HEK293 (cell line): ENCODE measurements around the gene AARS2.
A peak's percentile ranks its signal among the peaks of the same experiment; 100 is the strongest.

Source experiments
- CTCF ChIA-PET: fragments of 350-600 bp; formaldehyde crosslinking; extraction: SDS; loops from one replicate; lab custom pipeline; 2021; ENCODE audit warnings: antibody characterized with exemption; lab: Yijun Ruan, JAX
- POLR2A ChIA-PET: fragments of 300-600 bp; formaldehyde crosslinking; extraction: SDS; loops from one replicate; lab custom pipeline; 2020; ENCODE audit warnings: antibody characterized with exemption, inconsistent platforms; lab: Yijun Ruan, JAX
- H3K27ac ChIP-seq: fragments of 200-500 bp; sonication (Bioruptor generic); 2 replicates; pipeline ENCODE4 v1.5.1; 2014; ENCODE audit warnings: low read depth, low read length, control low read depth, inconsistent platforms; ENCODE audit errors: extremely low read depth
- H3K36me3 ChIP-seq, 2 experiments: fragments of 200-500 bp in 1 of 2; sonication (Bioruptor generic) in 1 of 2; 1 replicate in 1 of 2; 2 replicates in 1 of 2; pipeline ENCODE4 v1.5.1; 2014 to 2017; ENCODE audit warnings: inconsistent platforms in 2 of 2, low read length in 2 of 2; ENCODE audit not compliant: control insufficient read depth in 2 of 2, insufficient read depth in 1 of 2
- H3K4me1 ChIP-seq: fragments of 200-500 bp; sonication (Bioruptor generic); 2 replicates; pipeline ENCODE4 v1.5.1; 2014; ENCODE audit warnings: mild to moderate bottlenecking, low read length, inconsistent platforms; ENCODE audit not compliant: control insufficient read depth, insufficient read depth
- H3K4me3 ChIP-seq: 2 replicates; pipeline ENCODE4 v1.5.1; 2011; ENCODE audit warnings: low read depth, mild to moderate bottlenecking, control low read depth, low read length, moderate library complexity
- H3K9me3 ChIP-seq: fragments of 200-500 bp; sonication (Bioruptor generic); 2 replicates; pipeline ENCODE4 v1.5.1; 2014; ENCODE audit warnings: low read depth, low read length, inconsistent platforms; ENCODE audit not compliant: control insufficient read depth, insufficient read depth
- BCL11A ChIP-seq: fragments of 450-650 bp; formaldehyde crosslinking; IDR thresholded peaks from 2 replicates; pipeline ENCODE4 v1.5.1; 2016; ENCODE audit warnings: low read depth, missing biosample characterization, missing genetic modification characterization
- EGR2 ChIP-seq: fragments of 450-650 bp; formaldehyde crosslinking; IDR thresholded peaks from 2 replicates; pipeline ENCODE4 v1.5.1; 2016; ENCODE audit warnings: low read depth, missing biosample characterization, missing genetic modification characterization
- FEZF1 ChIP-seq: fragments of 450-650 bp; formaldehyde crosslinking; IDR thresholded peaks from 2 replicates; pipeline ENCODE4 v1.5.1; 2016; ENCODE audit warnings: missing biosample characterization, missing genetic modification characterization
- GLIS1 ChIP-seq: fragments of 450-650 bp; formaldehyde crosslinking; IDR thresholded peaks from 2 replicates; pipeline ENCODE4 v1.5.1; 2016; ENCODE audit warnings: missing biosample characterization, missing genetic modification characterization
- GLIS2 ChIP-seq: fragments of 450-650 bp; formaldehyde crosslinking; IDR thresholded peaks from 2 replicates; pipeline ENCODE4 v1.5.1; 2016; ENCODE audit warnings: missing biosample characterization, missing genetic modification characterization
- KLF1 ChIP-seq: fragments of 450-650 bp; formaldehyde crosslinking; IDR thresholded peaks from 2 replicates; pipeline ENCODE4 v1.5.1; 2016; ENCODE audit warnings: missing biosample characterization, missing genetic modification characterization
- KLF10 ChIP-seq: fragments of 450-650 bp; IDR thresholded peaks from 2 replicates; pipeline ENCODE4 v1.5.1; 2018; ENCODE audit warnings: missing biosample characterization, mild to moderate bottlenecking, missing genetic modification characterization
- KLF7 ChIP-seq: fragments of 450-650 bp; formaldehyde crosslinking; IDR thresholded peaks from 2 replicates; pipeline ENCODE4 v1.5.1; 2016; ENCODE audit warnings: missing biosample characterization, missing genetic modification characterization, borderline replicate concordance
- PRDM6 ChIP-seq: fragments of 450-650 bp; formaldehyde crosslinking; IDR thresholded peaks from 2 replicates; pipeline ENCODE4 v1.5.1; 2017; ENCODE audit warnings: missing biosample characterization, missing genetic modification characterization
- SCRT1 ChIP-seq: fragments of 450-650 bp; formaldehyde crosslinking; IDR thresholded peaks from 2 replicates; pipeline ENCODE4 v1.5.1; 2016; ENCODE audit warnings: missing biosample characterization, missing genetic modification characterization, borderline replicate concordance
- SCRT2 ChIP-seq: fragments of 450-650 bp; formaldehyde crosslinking; IDR thresholded peaks from 2 replicates; pipeline ENCODE4 v1.5.1; 2016; ENCODE audit warnings: missing biosample characterization, missing genetic modification characterization
- SP2 ChIP-seq: fragments of 450-650 bp; formaldehyde crosslinking; IDR thresholded peaks from 2 replicates; pipeline ENCODE4 v1.5.1; 2016; ENCODE audit warnings: missing biosample characterization, missing genetic modification characterization
- ZFHX2 ChIP-seq: fragments of 450-650 bp; formaldehyde crosslinking; conservative IDR thresholded peaks from 2 replicates; pipeline ENCODE4 v1.5.1; 2016; ENCODE audit warnings: missing biosample characterization, missing genetic modification characterization
- ZFP3 ChIP-seq: fragments of 450-650 bp; formaldehyde crosslinking; IDR thresholded peaks from 2 replicates; pipeline ENCODE4 v1.5.1; 2016; ENCODE audit warnings: low read depth, missing biosample characterization, missing genetic modification characterization
- ZNF175 ChIP-seq: fragments of 450-650 bp; formaldehyde crosslinking; IDR thresholded peaks from 2 replicates; pipeline ENCODE4 v1.5.1; 2016; ENCODE audit warnings: missing biosample characterization, missing genetic modification characterization
- ZNF26 ChIP-seq: fragments of 450-650 bp; formaldehyde crosslinking; IDR thresholded peaks from 2 replicates; pipeline ENCODE4 v1.5.1; 2016; ENCODE audit warnings: missing biosample characterization, missing genetic modification characterization
- ZNF398 ChIP-seq: fragments of 450-650 bp; formaldehyde crosslinking; IDR thresholded peaks from 2 replicates; pipeline ENCODE4 v1.5.1; 2017; ENCODE audit warnings: missing biosample characterization, missing genetic modification characterization
- ZNF426 ChIP-seq: fragments of 450-650 bp; formaldehyde crosslinking; IDR thresholded peaks from 2 replicates; pipeline ENCODE4 v1.5.1; 2017; ENCODE audit warnings: missing biosample characterization, missing genetic modification characterization, mild to moderate bottlenecking, inconsistent platforms, moderate library complexity
- ZNF600 ChIP-seq: fragments of 450-650 bp; formaldehyde crosslinking; IDR thresholded peaks from 2 replicates; pipeline ENCODE4 v1.5.1; 2016; ENCODE audit warnings: missing biosample characterization, missing genetic modification characterization
- ZNF677 ChIP-seq: fragments of 450-650 bp; IDR thresholded peaks from 2 replicates; pipeline ENCODE4 v1.5.0; 2018; ENCODE audit warnings: missing biosample characterization, mild to moderate bottlenecking, missing genetic modification characterization, moderate library complexity
- ZSCAN4 ChIP-seq: fragments of 450-650 bp; formaldehyde crosslinking; IDR thresholded peaks from 2 replicates; pipeline ENCODE4 v1.5.1; 2017; ENCODE audit warnings: missing biosample characterization, missing genetic modification characterization

AARS2 gene

GRCh38 chr6:44264154-44265006, 48.8 kb downstream of the AARS2 start (continued):
- TF ChIP-seq ZNF26 (tag by site-specific recombination): no peak
- no peak for TF ChIP-seq KLF10
- no peak for TF ChIP-seq ZNF600 (tag by site-specific recombination)
- TF ChIP-seq PRDM6 (tag by site-specific recombination): no peak
- no peak for TF ChIP-seq KLF1 (tag by site-specific recombination)
- peak; percentile 92 for TF ChIP-seq SCRT1
- no peak for TF ChIP-seq BCL11A (tag by site-specific recombination)
- TF ChIP-seq FEZF1 (tag by site-specific recombination): no peak; the same call in 1 of the 2 replicates
- no peak for TF ChIP-seq KLF7 (tag by site-specific recombination)
- TF ChIP-seq ZNF426 (tag by site-specific recombination): no peak
- no peak for TF ChIP-seq ZSCAN4 (tag by site-specific recombination)
- TF ChIP-seq SCRT2 (tag by site-specific recombination): peak; percentile 99

GRCh38 chr6:44263354-44264100, 49.6 kb downstream of the AARS2 start:
- POLR2A ChIA-PET: interaction anchor here (0.6 to 2.2 kb wide), 3 partner anchors 11 to 50 kb away, joined by 3 to 15 read pairs (median 4); partner anchors contain the start of genes AARS2 and HSP90AB1
- CTCF ChIA-PET: interaction anchor here (0.6 to 2.6 kb wide), 6 partner anchors 10 to 134 kb away, joined by 3 to 8 read pairs (median 3); no protein-coding TSS in a partner anchor
- Histone ChIP-seq H3K4me1 (peaks cover 4% of the 10 kb centered on the region; the same call in 1 of the 2 replicates), H3K9me3 (no peaks in the 10 kb centered on the region), H3K27ac (no peak overlapping the region), H3K4me3 (no peak overlapping the region), H3K36me3 (peaks cover 0 to 29% of the 10 kb centered on the region in 2 experiments; a peak in 1 of 3 replicates)
- TF ChIP-seq ZNF398: 0 out of 2 replicates have a peak, but pooled peaks have one; percentile 24
- no peak for TF ChIP-seq ZFP3 (tag by site-specific recombination)
- no peak for TF ChIP-seq ZNF175 (tag by site-specific recombination)
- TF ChIP-seq EGR2 (tag by site-specific recombination): peak; percentile 78
- peak; percentile 33; the same call in 1 of the 2 replicates for TF ChIP-seq SP2 (tag by site-specific recombination)
- no peak for TF ChIP-seq ZNF677 (tag by site-specific recombination)
- peak; percentile 80 for TF ChIP-seq GLIS1
- TF ChIP-seq ZFHX2 (tag by site-specific recombination): peak; percentile 86
- 0 out of 2 replicates have a peak, but pooled peaks have one; percentile 13 for TF ChIP-seq GLIS2
- TF ChIP-seq, all 188 proteins: peak for 6
